Measurements from ENCODE around the gene SSC4D.

GRCh38 chr7:76347710-76348109 lies 61.8 kb downstream of the SSC4D start:
- TF ChIP-seq CTCF (IDR thresholded peaks at IDR 0.05) = no peak
- TF ChIP-seq EP300 (IDR thresholded peaks at IDR 0.05) = no peak
- TF ChIP-seq POLR2A (IDR thresholded peaks at IDR 0.05; ENCODE audit: low read depth) = no peak
